Naive thymus-derived CD4-positive, alpha-beta T cell (primary cell): ENCODE results near the gene CUL2. TPM values are rescaled to one million over a fixed set of nuclear protein-coding genes. Genes with fewer than 3 reads are reported as not detected.
A peak's percentile ranks its signal among the peaks of the same experiment; 100 is the strongest.
"Not testable (repeated sequence)": the region's sequence is repeated elsewhere in the genome, so short reads cannot be mapped to it uniquely, and the experiment has no call there.

Experiments
- ATAC-seq: fragments of 150-1000 bp; cut with Tn5 transposase; 2 replicates; pipeline ENCODE4 v1.10.0; 2021; ENCODE audit warnings: mild to moderate bottlenecking, moderate library complexity
- CTCF ChIA-PET: fragments of 350-600 bp; sonication (Branson Sonifier 250); formaldehyde crosslinking; loops from one replicate; lab custom pipeline; 2021; ENCODE audit warnings: antibody characterized with exemption; lab: Charles Lee
- POLR2A ChIA-PET: fragments of 350-600 bp; sonication (Branson Sonifier 250); formaldehyde crosslinking; loops from one replicate; lab custom pipeline; 2021; ENCODE audit warnings: antibody characterized with exemption, inconsistent platforms; lab: Charles Lee
- DNase-seq, 9 donors: peaks; one replicate each; pipeline versions ENCODE4 v3.0.0 to v3.0.0-alpha.2; 2020 to 2022; ENCODE audit warnings: mixed read lengths in 1 of 9
- H3K27ac ChIP-seq: one replicate; pipeline ENCODE4 v1.7.0; 2013; ENCODE audit warnings: mild to moderate bottlenecking, low read depth, low read length, moderate library complexity
- H3K27me3 ChIP-seq, 2 donors: one replicate each; pipeline ENCODE4 v1.7.0; 2013; ENCODE audit warnings: low read length in 2 of 2, mild to moderate bottlenecking in 2 of 2, moderate library complexity in 2 of 2; ENCODE audit not compliant: control insufficient read depth in 2 of 2, insufficient read depth in 2 of 2
- H3K36me3 ChIP-seq, 3 experiments: 1 replicate in 2 of 3; 2 replicates in 1 of 3; pipeline ENCODE4 v1.7.0; 2013; ENCODE audit warnings: low read length in 3 of 3, mild to moderate bottlenecking in 3 of 3, moderate library complexity in 1 of 3; ENCODE audit not compliant: insufficient read depth in 3 of 3, control insufficient read depth in 2 of 3
- H3K4me1 ChIP-seq, 2 donors: one replicate each; pipeline ENCODE4 v1.7.0; 2013; ENCODE audit warnings: low read length in 2 of 2, mild to moderate bottlenecking in 2 of 2, moderate library complexity in 1 of 2; ENCODE audit not compliant: control insufficient read depth in 2 of 2, insufficient read depth in 2 of 2
- H3K4me3 ChIP-seq: 2 replicates; pipeline ENCODE4 v1.7.0; 2013; ENCODE audit warnings: mild to moderate bottlenecking, low read length
- H3K9me3 ChIP-seq, 3 experiments: 1 replicate in 2 of 3; 2 replicates in 1 of 3; pipeline ENCODE4 v1.7.0; 2013; ENCODE audit warnings: low read length in 3 of 3; ENCODE audit not compliant: control insufficient read depth in 2 of 3
- H3K27ac Mint-ChIP-seq, 9 donors: one replicate each; pipeline ENCODE4 v1.8.0; 2020 to 2022; ENCODE audit warnings: mixed read lengths in 9 of 9, mild to moderate bottlenecking in 8 of 9, moderate library complexity in 5 of 9, inconsistent platforms in 2 of 9
- H3K27me3 Mint-ChIP-seq, 5 donors: one replicate each; pipeline ENCODE4 v1.8.0; 2021 to 2022; ENCODE audit warnings: mixed read lengths in 5 of 5, mild to moderate bottlenecking in 1 of 5
- H3K36me3 Mint-ChIP-seq, 5 donors: one replicate each; pipeline ENCODE4 v1.8.0; 2020 to 2022; ENCODE audit warnings: mixed read lengths in 5 of 5, mild to moderate bottlenecking in 3 of 5, inconsistent platforms in 1 of 5
- H3K4me1 Mint-ChIP-seq, 7 donors: one replicate each; pipeline ENCODE4 v1.8.0; 2020 to 2022; ENCODE audit warnings: mixed read lengths in 7 of 7, mild to moderate bottlenecking in 3 of 7, inconsistent platforms in 1 of 7
- H3K4me3 Mint-ChIP-seq, 10 donors: one replicate each; pipeline ENCODE4 v1.8.0; 2020 to 2022; ENCODE audit warnings: mild to moderate bottlenecking in 10 of 10, mixed read lengths in 10 of 10, moderate library complexity in 6 of 10, inconsistent platforms in 2 of 10
- H3K9me3 Mint-ChIP-seq, 11 donors: one replicate each; pipeline ENCODE4 v1.8.0; 2020 to 2022; ENCODE audit warnings: mixed read lengths in 11 of 11, mild to moderate bottlenecking in 4 of 11, inconsistent platforms in 1 of 11, moderate library complexity in 1 of 11
- intact Hi-C, 2 donors: fragments of 100-400 bp; cut with micrococcal nuclease; formaldehyde crosslinking; loops; one replicate each; pipeline ENCODE4 v1.15.1; 2023
- polyA plus RNA-seq, 2 donors: library from polyadenylated mRNA; unstranded; fragments of 300-500 nt; fragmentation: Illumina TruSeq; gene quantifications; one replicate each; pipeline ENCODE4 v1.2.3, GENCODE V29; 2021
- total RNA-seq, 6 experiments: library from RNA in 5 of 6; stranded (reverse) in 5 of 6; gene quantifications; 1 replicate in 5 of 6; 2 replicates in 1 of 6; pipeline ENCODE4 v1.2.3 and lab custom pipeline; 2021 to 2026

CUL2 gene
- total and polyA plus RNA-seq, 7 experiments from 2014 or later = 26.5 to 43.7 (median 35.7) TPM

GRCh38 chr10:35091994-35092790 is 2.1 kb upstream of the CUL2 start:
- Histone ChIP-seq H3K4me1 (peaks cover 29 to 30% of the 10 kb centered on the region in 2 donors), H3K9me3 (no peaks in the 10 kb centered on the region), H3K27ac (no peak overlapping the region), H3K27me3 (no peaks in the 10 kb centered on the region), H3K4me3 (no peak overlapping the region), H3K36me3 (peaks cover 0 to 4% (median 0%) of the 10 kb centered on the region in 3 experiments)
- no peak for DNase-seq
- no peak for ATAC-seq
- Mint-ChIP-seq H3K27ac (peak overlapping the region in 1 of 9 donors; percentile 91), H3K36me3 (peaks cover 3 to 8% (median 7%) of the 10 kb centered on the region in 5 donors), H3K4me1 (peaks cover 24 to 37% (median 34%) of the 10 kb centered on the region in 7 donors), H3K9me3 (peaks cover 0 to 5% (median 0%) of the 10 kb centered on the region in 11 donors), H3K27me3 (peaks cover 0 to 19% (median 6%) of the 10 kb centered on the region in 5 donors), H3K4me3 (peak overlapping the region in 1 of 10 donors; percentile 19)
- intact Hi-C loops = loop anchor here (2.0 to 10.0 kb wide), 3 partner anchors 243 to 549 kb away; partner anchors contain the start of gene CCNY (in 2 of the 2)
- ChIA-PET CTCF (no interaction called here), POLR2A (interaction anchor here (1.6 kb wide), 1 partner anchor 24 kb away, joined by 6 read pairs; no protein-coding TSS in a partner anchor)

GRCh38 chr10:35089611-35090161 is 455 bp downstream of the CUL2 start:
- Mint-ChIP-seq H3K27ac (peak overlapping the region; percentile 80 to 99 (median 95)), H3K27me3 (peaks cover 0 to 4% (median 0%) of the 10 kb centered on the region in 5 donors), H3K4me1 (peaks cover 34 to 56% (median 53%) of the 10 kb centered on the region in 7 donors), H3K4me3 (peak overlapping the region; percentile 84 to 96 (median 93)), H3K36me3 (peaks cover 3 to 12% (median 7%) of the 10 kb centered on the region in 5 donors), H3K9me3 (peaks cover 0 to 5% (median 0%) of the 10 kb centered on the region in 11 donors)
- peak overlapping the region; percentile 98 for H3K27ac ChIP-seq
- peak in 7 of 9 donors; percentile 2 to 48 (median 37) for DNase-seq
- peaks cover 35 to 42% of the 10 kb centered on the region in 2 donors for H3K4me1 ChIP-seq
- peak; percentile 2 for ATAC-seq
- CTCF ChIA-PET = interaction anchor here (0.5 kb wide), 1 partner anchor 87 kb away, joined by 3 read pairs; no protein-coding TSS in a partner anchor
- H3K27me3 ChIP-seq = no peaks in the 10 kb centered on the region
- POLR2A ChIA-PET = interaction anchor here (1.0 to 2.1 kb wide), 7 partner anchors 31 to 115 kb away, joined by 3 to 22 read pairs (median 4); partner anchors contain the start of gene CREM
- peaks cover 0 to 4% (median 0%) of the 10 kb centered on the region in 3 experiments for H3K36me3 ChIP-seq
- H3K9me3 ChIP-seq = no peaks in the 10 kb centered on the region
- intact Hi-C loops = loop anchor here (1.0 to 10.0 kb wide), 10 partner anchors 37 to 553 kb away; partner anchors contain the start of genes CCNY (in 2 of the 2), CREM (in 1 of the 2) and FZD8 (in 1 of the 2)
- H3K4me3 ChIP-seq = peak overlapping the region; percentile 65

- H3K9me3 ChIP-seq = no peaks in the 10 kb centered on the region
- Mint-ChIP-seq H3K27me3 (no peaks in the 10 kb centered on the region), H3K36me3 (peaks cover 7 to 58% (median 33%) of the 10 kb centered on the region in 5 donors), H3K4me1 (peaks cover 24 to 80% (median 72%) of the 10 kb centered on the region in 7 donors), H3K4me3 (peak overlapping the region in 2 of 10 donors; percentile 13 to 28), H3K9me3 (peaks cover 0 to 4% (median 0%) of the 10 kb centered on the region in 11 donors), H3K27ac (no peak overlapping the region)
- ChIA-PET POLR2A (no interaction called here), CTCF (no interaction called here)
- H3K4me1 ChIP-seq = peaks cover 16 to 24% of the 10 kb centered on the region in 2 donors
- DNase-seq = no peak
- intact Hi-C loops = no loop called here
- H3K36me3 ChIP-seq = no peaks in the 10 kb centered on the region
- no peak for ATAC-seq
- H3K4me3 ChIP-seq = no peak overlapping the region
- H3K27me3 ChIP-seq = no peaks in the 10 kb centered on the region
- H3K27ac ChIP-seq = no peak overlapping the region
Measured at GRCh38 chr10:35083242-35083641, 6.9 kb downstream of the CUL2 start.

GRCh38 chr10:35080261-35080660 is 9.9 kb downstream of the CUL2 start:
- H3K9me3 ChIP-seq, H3K9me3 Mint-ChIP-seq, CTCF ChIA-PET, H3K36me3 ChIP-seq, H3K27me3 Mint-ChIP-seq, POLR2A ChIA-PET, H3K27me3 ChIP-seq, DNase-seq, H3K4me3 Mint-ChIP-seq, H3K4me3 ChIP-seq, H3K27ac Mint-ChIP-seq, ATAC-seq, intact Hi-C loops, H3K27ac ChIP-seq, H3K4me1 ChIP-seq: not testable (repeated sequence)
- Mint-ChIP-seq H3K4me1 (peaks cover 5 to 64% (median 52%) of the 10 kb centered on the region in 7 donors), H3K36me3 (peaks cover 0 to 46% (median 28%) of the 10 kb centered on the region in 5 donors)

GRCh38 chr10:35079763-35080162 is 10.4 kb downstream of the CUL2 start:
- H3K9me3 ChIP-seq = no peaks in the 10 kb centered on the region
- no peaks in the 10 kb centered on the region for H3K36me3 ChIP-seq
- peaks cover 8 to 69% (median 57%) of the 10 kb centered on the region in 7 donors for H3K4me1 Mint-ChIP-seq
- CTCF ChIA-PET = no interaction called here
- peaks cover 0 to 6% of the 10 kb centered on the region in 2 donors for H3K4me1 ChIP-seq
- no peak overlapping the region for H3K4me3 ChIP-seq
- no peak overlapping the region for H3K4me3 Mint-ChIP-seq
- POLR2A ChIA-PET = no interaction called here
- H3K36me3 Mint-ChIP-seq = peaks cover 0 to 49% (median 31%) of the 10 kb centered on the region in 5 donors
- H3K27ac Mint-ChIP-seq = peak overlapping the region in 1 of 9 donors; percentile 52
- intact Hi-C loops = no loop called here
- DNase-seq = no peak
- no peak overlapping the region for H3K27ac ChIP-seq
- no peaks in the 10 kb centered on the region for H3K27me3 Mint-ChIP-seq
- H3K9me3 Mint-ChIP-seq = peaks cover 0 to 4% (median 0%) of the 10 kb centered on the region in 11 donors
- no peak for ATAC-seq
- no peaks in the 10 kb centered on the region for H3K27me3 ChIP-seq

GRCh38 chr10:35079265-35079664 is 10.9 kb downstream of the CUL2 start:
- POLR2A ChIA-PET = no interaction called here
- Mint-ChIP-seq H3K27me3 (no peaks in the 10 kb centered on the region), H3K9me3 (peaks cover 0 to 4% (median 0%) of the 10 kb centered on the region in 11 donors), H3K27ac (no peak overlapping the region), H3K4me3 (no peak overlapping the region), H3K4me1 (peaks cover 9 to 66% (median 57%) of the 10 kb centered on the region in 7 donors), H3K36me3 (peaks cover 0 to 46% (median 28%) of the 10 kb centered on the region in 5 donors)
- H3K36me3 ChIP-seq = no peaks in the 10 kb centered on the region
- no peak overlapping the region for H3K4me3 ChIP-seq
- DNase-seq (no peak), ATAC-seq (no peak)
- H3K4me1 ChIP-seq = peaks cover 0 to 6% of the 10 kb centered on the region in 2 donors
- H3K27ac ChIP-seq = no peak overlapping the region
- H3K9me3 ChIP-seq = no peaks in the 10 kb centered on the region
- intact Hi-C loops = no loop called here
- H3K27me3 ChIP-seq = no peaks in the 10 kb centered on the region
- CTCF ChIA-PET = no interaction called here
